LNCaP clone FGC (cell line): ENCODE results near the gene PHLDA1.

Experiments
- DNase-seq: peaks from one replicate; pipeline ENCODE4 v3.0.0-alpha.2; 2011; ENCODE audit warnings: low read depth
- H3K4me3 ChIP-seq: 2 replicates; pipeline ENCODE4 v1.5.1; 2011; ENCODE audit warnings: mild to moderate bottlenecking, low read depth, low read length, control low read depth
- TF ChIP-seq, protein P1 (sequence below): IDR thresholded peaks from 2 replicates; pipeline ENCODE4 v1.5.1; 2012; ENCODE audit warnings: mild to moderate bottlenecking; ENCODE audit not compliant: control insufficient read depth, insufficient read depth; ENCODE audit errors: extremely low read depth

The PHLDA1 gene

GRCh38 chr12:76055393-76055792, 23.8 kb upstream of the PHLDA1 start:
- H3K4me3 ChIP-seq, result no peak overlapping the region
- DNase-seq, result no peak

DNA sequence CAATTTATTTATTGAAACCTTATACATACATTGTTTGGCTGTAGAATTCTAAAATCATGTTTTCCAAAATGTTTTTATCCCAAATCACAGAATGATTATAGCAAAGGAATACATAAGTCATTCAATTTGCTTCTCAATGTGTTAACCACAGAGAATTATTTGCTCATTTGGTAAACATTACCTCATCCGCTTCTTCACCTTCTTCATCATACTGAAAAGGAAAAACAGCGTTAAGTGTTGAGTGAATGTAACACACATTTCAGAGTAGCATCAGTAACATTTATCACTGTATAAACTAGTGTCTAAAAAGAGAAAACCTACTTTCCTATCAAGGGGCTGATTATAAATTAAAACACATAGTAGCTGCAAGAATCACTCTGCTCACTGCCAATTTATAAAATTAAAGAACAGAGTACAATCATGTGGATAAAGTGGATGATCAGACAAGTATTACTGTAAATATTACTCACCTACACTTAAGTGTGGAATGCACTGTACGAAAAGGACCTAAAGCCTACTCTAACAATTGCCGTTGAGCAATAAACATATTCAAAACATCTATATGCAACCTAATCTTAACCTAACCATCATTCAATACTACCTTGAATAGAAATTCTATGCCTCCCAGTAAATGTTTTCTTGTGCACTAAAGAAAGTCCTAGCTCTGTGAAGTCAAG, 18.1 kb upstream of the PHLDA1 start:
- no peak overlapping the region for H3K4me3 ChIP-seq
- DNase-seq, result no peak
- TF ChIP-seq, protein P1, sequence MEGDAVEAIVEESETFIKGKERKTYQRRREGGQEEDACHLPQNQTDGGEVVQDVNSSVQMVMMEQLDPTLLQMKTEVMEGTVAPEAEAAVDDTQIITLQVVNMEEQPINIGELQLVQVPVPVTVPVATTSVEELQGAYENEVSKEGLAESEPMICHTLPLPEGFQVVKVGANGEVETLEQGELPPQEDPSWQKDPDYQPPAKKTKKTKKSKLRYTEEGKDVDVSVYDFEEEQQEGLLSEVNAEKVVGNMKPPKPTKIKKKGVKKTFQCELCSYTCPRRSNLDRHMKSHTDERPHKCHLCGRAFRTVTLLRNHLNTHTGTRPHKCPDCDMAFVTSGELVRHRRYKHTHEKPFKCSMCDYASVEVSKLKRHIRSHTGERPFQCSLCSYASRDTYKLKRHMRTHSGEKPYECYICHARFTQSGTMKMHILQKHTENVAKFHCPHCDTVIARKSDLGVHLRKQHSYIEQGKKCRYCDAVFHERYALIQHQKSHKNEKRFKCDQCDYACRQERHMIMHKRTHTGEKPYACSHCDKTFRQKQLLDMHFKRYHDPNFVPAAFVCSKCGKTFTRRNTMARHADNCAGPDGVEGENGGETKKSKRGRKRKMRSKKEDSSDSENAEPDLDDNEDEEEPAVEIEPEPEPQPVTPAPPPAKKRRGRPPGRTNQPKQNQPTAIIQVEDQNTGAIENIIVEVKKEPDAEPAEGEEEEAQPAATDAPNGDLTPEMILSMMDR, result no peak

More at GRCh38 chr12:76055393-76055792, 23.8 kb upstream of the PHLDA1 start:
- TF ChIP-seq, protein P1, result no peak

- TF ChIP-seq, protein P1, result no peak
- no peak overlapping the region for H3K4me3 ChIP-seq
- no peak for DNase-seq
Measured at GRCh38 chr12:76047742-76048141, 16.2 kb upstream of the PHLDA1 start.

DNA sequence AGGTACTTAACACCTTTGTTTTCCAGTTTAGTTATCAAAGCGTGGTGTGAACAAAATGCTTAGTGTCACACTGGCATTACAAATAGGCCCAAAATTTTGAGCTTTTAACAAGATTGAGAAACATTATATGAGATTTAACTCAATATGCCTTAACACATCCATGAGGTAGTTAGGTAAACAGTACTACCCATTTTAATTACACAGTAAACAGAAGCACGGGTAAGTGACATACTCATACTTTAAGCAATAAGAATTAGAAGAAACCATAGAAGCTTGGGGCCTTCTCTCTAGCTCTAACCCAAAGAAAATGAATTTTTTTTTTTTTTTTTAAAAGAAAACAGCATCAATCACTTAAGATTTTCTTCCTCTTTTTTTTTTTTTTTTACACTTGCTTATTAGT, 15.5 kb upstream of the PHLDA1 start:
- H3K4me3 ChIP-seq, result no peak overlapping the region
- TF ChIP-seq, protein P1, result no peak
- no peak for DNase-seq

GRCh38 chr12:76043377-76043776, 11.8 kb upstream of the PHLDA1 start:
- TF ChIP-seq, protein P1, result no peak
- DNase-seq, result no peak
- no peak overlapping the region for H3K4me3 ChIP-seq

DNA sequence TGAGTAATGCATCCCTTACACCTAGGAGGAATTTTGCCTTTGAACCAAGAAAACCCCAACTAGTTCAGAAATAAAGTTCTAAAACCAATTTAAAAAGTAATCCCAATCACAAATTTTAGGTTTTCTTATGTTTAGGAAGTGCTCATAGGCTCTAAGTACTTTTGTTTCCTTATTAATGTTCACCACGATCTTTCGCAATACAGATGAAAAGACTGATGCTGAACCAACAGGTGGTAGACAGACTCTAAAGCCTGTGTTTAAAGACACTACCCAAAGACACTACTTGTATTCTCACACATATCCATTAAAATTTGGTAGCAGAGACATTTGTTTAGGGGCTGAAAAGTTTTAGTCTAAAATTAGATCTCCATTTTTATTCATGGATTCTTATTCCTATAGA, 10.6 kb upstream of the PHLDA1 start:
- TF ChIP-seq, protein P1, result no peak

GRCh38 chr12:76041406-76041805, 9.8 kb upstream of the PHLDA1 start:
- no peak for DNase-seq
- H3K4me3 ChIP-seq, result no peak overlapping the region
- TF ChIP-seq, protein P1, result no peak

More for the DNA sequence above, 10.6 kb upstream of the PHLDA1 start:
- H3K4me3 ChIP-seq, result no peak overlapping the region
- no peak for DNase-seq
